ENCODE results near the gene CEBPA.

GRCh38 chr19:33289261-33289660 is 13.1 kb downstream of the CEBPA start:
- TF ChIP-seq CTCF (IDR thresholded peaks at IDR 0.05 in 8 of 11, conservative IDR thresholded peaks at IDR 0.05 in 3 of 11) = no peak
- no peak for TF ChIP-seq POLR2A (IDR thresholded peaks at IDR 0.05)

Measured in spleen (tissue), 7 donors.